HFFc6 (cell line): ENCODE measurements around the gene LTF. TPM values are rescaled to one million over a fixed set of nuclear protein-coding genes. Genes with fewer than 3 reads are reported as not detected.

Source experiments
- DNase-seq: peaks from one replicate; pipeline ENCODE4 v3.0.0-alpha.2; 2018
- H3K27ac Mint-ChIP-seq: 2 replicates; pipeline ENCODE4 v1.8.0; 2020; ENCODE audit warnings: mild to moderate bottlenecking, mixed read lengths
- H3K27me3 Mint-ChIP-seq: 2 replicates; pipeline ENCODE4 v1.8.0; 2021; ENCODE audit warnings: mild to moderate bottlenecking, moderate library complexity, mixed read lengths; ENCODE audit not compliant: insufficient read depth
- H3K36me3 Mint-ChIP-seq: 2 replicates; pipeline ENCODE4 v1.8.0; 2021; ENCODE audit warnings: low read depth, mixed read lengths
- H3K4me1 Mint-ChIP-seq: 2 replicates; pipeline ENCODE4 v1.8.0; 2020; ENCODE audit warnings: low read depth, mixed read lengths
- H3K4me3 Mint-ChIP-seq: 2 replicates; pipeline ENCODE4 v1.8.0; 2020; ENCODE audit warnings: mild to moderate bottlenecking, moderate library complexity, mixed read lengths
- H3K9me3 Mint-ChIP-seq: 2 replicates; pipeline ENCODE4 v1.8.0; 2020; ENCODE audit warnings: mild to moderate bottlenecking, mixed read lengths
- CTCF ChIP-seq: fragments of 200-600 bp; sonication (generic); IDR thresholded peaks from 2 replicates; pipeline ENCODE4 v1.5.0; 2021; ENCODE audit warnings: antibody characterized with exemption, mild to moderate bottlenecking
- total RNA-seq, 6 experiments: library from RNA; stranded (reverse); fragmentation: NEBNext Ultra II Directional; extraction: Animal tissue kit (Norgen Biotek cat#: 25700); gene quantifications; 2 replicates in 1 of 6; 3 replicates in 5 of 6; pipeline ENCODE4 v1.2.3, GENCODE V29; 2021

LTF gene
- total RNA-seq, 6 experiments from 2014 or later: 0.40 TPM; not detected in 5

- no peak for DNase-seq
- no peak overlapping the region for H3K4me3 Mint-ChIP-seq
- no peaks in the 10 kb centered on the region for H3K9me3 Mint-ChIP-seq
- H3K27ac Mint-ChIP-seq: no peak overlapping the region
- no peaks in the 10 kb centered on the region for H3K4me1 Mint-ChIP-seq
- no peaks in the 10 kb centered on the region for H3K36me3 Mint-ChIP-seq
- TF ChIP-seq CTCF: no peak
- H3K27me3 Mint-ChIP-seq: peaks cover 28% of the 10 kb centered on the region
Observed at GRCh38 chr3:46417841-46418611, 46.7 kb downstream of the LTF start.

DNA sequence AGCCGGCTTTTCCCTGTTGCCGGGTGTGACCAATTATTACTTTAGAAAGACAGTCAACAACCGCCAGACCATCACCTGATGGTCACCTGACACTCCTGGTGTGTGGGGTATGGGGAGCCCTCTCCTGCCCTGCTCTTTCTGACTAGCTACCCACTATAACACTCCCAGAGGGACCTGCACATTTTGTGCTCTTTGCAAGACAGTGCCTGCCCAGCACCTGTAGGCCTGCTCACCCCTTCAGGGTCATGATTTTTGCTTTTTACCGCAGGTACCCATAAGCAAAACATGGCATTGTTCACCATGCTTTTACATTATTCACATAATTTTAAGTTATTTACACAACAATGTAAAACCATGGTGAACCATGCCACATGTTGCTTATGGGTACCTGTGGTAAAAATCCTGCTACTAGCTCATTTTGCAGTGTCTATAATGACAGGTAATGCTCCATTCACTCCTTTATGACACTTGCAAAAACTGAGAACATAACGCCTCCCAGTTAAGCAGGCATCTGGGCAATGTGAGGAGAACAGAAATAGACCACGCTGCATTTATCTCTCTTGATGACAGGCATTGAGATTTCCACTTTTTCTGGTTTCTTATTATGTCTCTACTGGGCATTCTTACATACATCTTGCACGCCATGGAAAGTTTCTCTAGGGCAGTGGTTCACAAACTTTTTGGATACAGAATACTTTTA, 47.7 kb downstream of the LTF start:
- Mint-ChIP-seq H3K4me3 (no peak overlapping the region), H3K36me3 (no peaks in the 10 kb centered on the region), H3K9me3 (no peaks in the 10 kb centered on the region), H3K4me1 (peaks cover 6% of the 10 kb centered on the region; the same call in 1 of the 2 replicates), H3K27ac (no peak overlapping the region), H3K27me3 (peaks cover 24% of the 10 kb centered on the region)
- TF ChIP-seq CTCF: no peak
- no peak for DNase-seq

DNA sequence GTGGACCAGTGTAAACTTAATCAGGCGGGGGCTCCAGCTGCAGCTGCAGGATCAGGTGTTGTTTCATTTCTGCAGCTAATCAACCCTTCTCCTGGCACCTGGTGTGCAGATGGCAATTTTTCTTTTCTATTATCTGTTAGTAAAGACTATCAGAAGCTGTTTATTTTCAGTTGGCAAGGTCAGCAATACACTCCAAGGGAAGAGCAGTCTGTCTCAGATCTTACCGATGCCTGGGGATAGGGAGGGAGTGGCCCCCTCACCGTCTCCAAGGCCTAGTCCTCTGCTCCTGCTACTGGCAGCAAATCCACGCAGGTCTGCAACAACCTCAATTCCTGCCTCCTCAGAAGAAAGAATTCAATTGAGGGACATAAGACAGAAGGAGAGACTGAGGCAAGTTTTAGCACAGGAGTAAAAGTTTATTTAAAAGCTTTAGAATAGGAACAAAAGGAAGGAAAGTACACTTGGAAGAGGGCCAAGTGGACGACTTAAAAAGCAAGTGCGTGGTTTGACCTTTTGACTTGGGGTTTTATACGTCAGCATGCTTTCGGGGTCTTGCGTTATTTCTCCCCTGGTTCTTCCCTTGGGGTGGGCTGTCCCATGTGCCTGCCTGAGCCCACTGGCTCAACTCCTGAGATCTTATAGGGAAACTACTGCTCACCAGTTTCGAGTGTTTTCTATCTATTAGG, 48.4 kb downstream of the LTF start:
- no peak overlapping the region for H3K4me3 Mint-ChIP-seq
- H3K27ac Mint-ChIP-seq: no peak overlapping the region
- peaks cover 6% of the 10 kb centered on the region; the same call in 1 of the 2 replicates for H3K4me1 Mint-ChIP-seq
- no peak for TF ChIP-seq CTCF
- no peaks in the 10 kb centered on the region for H3K9me3 Mint-ChIP-seq
- H3K36me3 Mint-ChIP-seq: no peaks in the 10 kb centered on the region
- H3K27me3 Mint-ChIP-seq: peaks cover 24% of the 10 kb centered on the region
- no peak for DNase-seq

DNA sequence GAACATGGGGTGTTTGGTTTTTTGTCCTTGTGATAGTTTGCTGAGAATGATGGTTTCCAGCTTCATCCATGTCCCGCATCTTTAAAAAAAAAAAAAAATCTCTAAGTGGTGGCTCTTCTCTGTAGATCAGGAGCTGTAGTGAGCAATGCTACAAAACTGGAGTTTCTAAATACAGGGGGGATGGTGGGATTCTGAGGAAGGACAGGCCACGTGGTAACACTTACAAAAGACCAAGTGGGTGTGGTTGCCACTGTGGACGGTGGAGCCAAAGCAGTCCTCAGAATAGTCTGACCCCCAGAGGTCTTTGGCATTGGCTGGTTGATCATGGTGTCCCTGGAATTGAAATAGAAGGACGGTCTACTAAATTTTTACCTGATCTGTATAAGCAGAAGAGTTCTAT, 50.0 kb downstream of the LTF start:
- H3K27ac Mint-ChIP-seq: no peak overlapping the region
- DNase-seq: no peak
- no peaks in the 10 kb centered on the region for H3K36me3 Mint-ChIP-seq
- H3K27me3 Mint-ChIP-seq: peaks cover 29% of the 10 kb centered on the region
- H3K4me1 Mint-ChIP-seq: peaks cover 6% of the 10 kb centered on the region; the same call in 1 of the 2 replicates
- TF ChIP-seq CTCF: no peak
- no peaks in the 10 kb centered on the region for H3K9me3 Mint-ChIP-seq
- no peak overlapping the region for H3K4me3 Mint-ChIP-seq

GRCh38 chr3:46413951-46414350, 50.8 kb downstream of the LTF start:
- Mint-ChIP-seq H3K27me3 (peaks cover 31% of the 10 kb centered on the region), H3K36me3 (no peaks in the 10 kb centered on the region), H3K4me1 (peaks cover 8% of the 10 kb centered on the region), H3K9me3 (no peaks in the 10 kb centered on the region), H3K27ac (no peak overlapping the region), H3K4me3 (no peak overlapping the region)
- no peak for DNase-seq
- no peak for TF ChIP-seq CTCF
